Measurements from ENCODE around the gene HDAC7. TPM values are rescaled to one million over a fixed set of nuclear protein-coding genes. Genes with fewer than 3 reads are reported as not detected.

HDAC7 gene
- total and polyA plus RNA-seq, 2 experiments from 2014 or later = 41.3 to 60.1 TPM

GRCh38 chr12:47790676-47791350 lies 28.9 kb downstream of the HDAC7 start:
- peaks cover 8% of the 10 kb centered on the region for H3K27me3 Mint-ChIP-seq (ENCODE audit: insufficient read depth, low read depth, poor library complexity)
- Histone ChIP-seq H4K20me1 (replicated peaks; ENCODE audit: insufficient read depth) (peaks cover 6% of the 10 kb centered on the region; the same call in 1 of the 2 replicates), H3K4me1 (ENCODE audit: insufficient read depth) (no peaks in the 10 kb centered on the region), H3K27me3 (ENCODE audit: insufficient read depth) (no peaks in the 10 kb centered on the region), H3K27ac (ENCODE audit: low read depth) (no peak overlapping the region), H3F3A (replicated peaks; ENCODE audit: low read depth) (no peaks in the 10 kb centered on the region), H3K36me3 (ENCODE audit: insufficient read depth) (peaks cover 22% of the 10 kb centered on the region), H3K4me3 (no peak overlapping the region), H2AFZ (no peak overlapping the region), H3K4me2 (no peak overlapping the region), H3K79me2 (replicated peaks; ENCODE audit: insufficient read depth) (no peaks in the 10 kb centered on the region), H3K9me2 (ENCODE audit: insufficient read depth) (no peaks in the 10 kb centered on the region)
- H3K36me3 Mint-ChIP-seq (ENCODE audit: low read depth) = peaks cover 79% of the 10 kb centered on the region
- ATAC-seq (no peak), DNase-seq (ENCODE audit: low spot score) (no peak)
- no peaks in the 10 kb centered on the region; the same call in 2 of the 3 replicates for H3K9me3 Mint-ChIP-seq
- H3K27ac Mint-ChIP-seq = no peak overlapping the region
- no peak overlapping the region for H3K4me3 Mint-ChIP-seq
- H3K4me1 Mint-ChIP-seq = no peaks in the 10 kb centered on the region; the same call in 2 of the 3 replicates
- TF ChIP-seq STAT1 (IDR thresholded peaks at IDR 0.05; ENCODE audit: unreplicated experiment) = no peak
- TF ChIP-seq ZNF114 (CRISPR knock-in tag; IDR thresholded peaks at IDR 0.05) = no peak
- no peak for TF ChIP-seq CREB1 (CRISPR knock-in tag; IDR thresholded peaks at IDR 0.05; ENCODE audit: low read depth)
- no peak for TF ChIP-seq POLR2AphosphoS5 (IDR thresholded peaks at IDR 0.05; ENCODE audit: low read depth)
- no peak for TF ChIP-seq CTCF (conservative IDR thresholded peaks at IDR 0.05; ENCODE audit: low read depth in 2 of 2)
- no peak for TF ChIP-seq JUNB (IDR thresholded peaks at IDR 0.05; ENCODE audit: unreplicated experiment)
- TF ChIP-seq ZNF462 (CRISPR knock-in tag; IDR thresholded peaks at IDR 0.05) = no peak
- TF ChIP-seq ETS1 (IDR thresholded peaks at IDR 0.05) = no peak
- TF ChIP-seq EZH2phosphoT487 (IDR thresholded peaks at IDR 0.05; ENCODE audit: unreplicated experiment) = no peak

All from GM23338 (cell line).